Loucy (cell line): Measurements from ENCODE around the gene LOXL1.

Source experiments
- EZH2phosphoT487 ChIP-seq: fragments of 200-600 bp; IDR thresholded peaks from 2 replicates; pipeline ENCODE4 v1.6.1; 2018; ENCODE audit warnings: antibody characterized with exemption, mild to moderate bottlenecking, moderate library complexity, borderline replicate concordance
- TF ChIP-seq, protein P1 (sequence below): fragments of 200-600 bp; sonication (generic); conservative IDR thresholded peaks from 2 replicates; pipeline ENCODE4 v1.5.1; 2014; ENCODE audit warnings: mild to moderate bottlenecking, antibody characterized with exemption, low read length

DNA sequence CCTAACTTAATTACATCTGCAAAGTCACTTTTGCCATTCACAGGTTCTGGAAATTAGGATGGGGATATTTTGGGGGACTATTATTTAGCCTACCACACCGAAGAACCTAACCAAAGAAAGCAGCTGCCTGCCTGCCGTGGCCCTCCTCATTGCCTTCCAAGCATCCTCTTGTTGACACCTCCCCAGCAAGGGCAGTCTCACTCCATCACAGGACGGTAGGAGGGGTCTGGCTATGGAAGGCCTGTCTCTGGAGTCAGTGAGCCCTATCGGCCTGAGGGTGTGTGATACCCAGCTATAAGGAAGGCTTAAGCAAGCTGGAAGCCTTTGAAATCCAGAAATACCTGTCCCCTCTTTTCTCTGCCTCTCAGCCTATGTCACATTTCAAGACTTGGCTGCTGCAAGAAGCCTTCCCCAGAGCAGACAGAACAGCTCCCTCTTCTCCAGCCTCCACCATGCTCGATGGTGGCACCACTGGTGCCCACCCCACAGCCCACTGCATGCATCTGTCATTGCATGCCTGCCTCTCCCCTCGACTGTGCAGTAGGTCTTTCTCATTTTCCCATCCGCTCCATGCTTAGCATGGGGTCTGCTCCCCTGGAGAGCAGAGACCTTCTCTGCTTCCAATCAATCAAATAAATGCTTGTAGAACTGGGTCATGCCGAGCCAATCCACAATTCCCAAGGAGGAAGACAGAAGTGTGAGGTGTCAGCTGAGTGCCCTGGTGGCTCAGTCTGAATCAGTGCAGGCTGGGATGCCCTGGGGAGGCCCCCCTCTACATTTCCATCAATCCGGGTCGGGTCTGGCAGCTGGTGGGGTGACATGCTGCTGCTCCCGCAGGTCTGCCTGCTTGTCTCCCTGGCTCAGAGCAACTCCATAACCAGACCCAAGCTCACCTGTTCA is 23.9 kb upstream of the LOXL1 start:
- TF ChIP-seq EZH2phosphoT487, result no peak
- TF ChIP-seq, protein P1, sequence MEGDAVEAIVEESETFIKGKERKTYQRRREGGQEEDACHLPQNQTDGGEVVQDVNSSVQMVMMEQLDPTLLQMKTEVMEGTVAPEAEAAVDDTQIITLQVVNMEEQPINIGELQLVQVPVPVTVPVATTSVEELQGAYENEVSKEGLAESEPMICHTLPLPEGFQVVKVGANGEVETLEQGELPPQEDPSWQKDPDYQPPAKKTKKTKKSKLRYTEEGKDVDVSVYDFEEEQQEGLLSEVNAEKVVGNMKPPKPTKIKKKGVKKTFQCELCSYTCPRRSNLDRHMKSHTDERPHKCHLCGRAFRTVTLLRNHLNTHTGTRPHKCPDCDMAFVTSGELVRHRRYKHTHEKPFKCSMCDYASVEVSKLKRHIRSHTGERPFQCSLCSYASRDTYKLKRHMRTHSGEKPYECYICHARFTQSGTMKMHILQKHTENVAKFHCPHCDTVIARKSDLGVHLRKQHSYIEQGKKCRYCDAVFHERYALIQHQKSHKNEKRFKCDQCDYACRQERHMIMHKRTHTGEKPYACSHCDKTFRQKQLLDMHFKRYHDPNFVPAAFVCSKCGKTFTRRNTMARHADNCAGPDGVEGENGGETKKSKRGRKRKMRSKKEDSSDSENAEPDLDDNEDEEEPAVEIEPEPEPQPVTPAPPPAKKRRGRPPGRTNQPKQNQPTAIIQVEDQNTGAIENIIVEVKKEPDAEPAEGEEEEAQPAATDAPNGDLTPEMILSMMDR, result no peak
